HG03521 (cell line): ENCODE measurements around the gene TAF5L.
A peak's percentile ranks its signal among the peaks of the same experiment; 100 is the strongest.

ENCODE experiments used
- ATAC-seq: cut with Tn5 transposase; IDR thresholded peaks from one replicate; pipeline ENCODE4 v1.9.1; 2021; ENCODE audit warnings: mild to moderate bottlenecking, moderate library complexity; ENCODE audit not compliant: unreplicated experiment

The TAF5L gene

GRCh38 chr1:229625915-229626831, at the start of gene TAF5L, which contains the start of gene URB2:
TAF5L (minus strand) TSS chr1:229626122; CDS start chr1:229614482, 11,640 bp downstream.
URB2 (plus strand) TSS chr1:229626247; CDS start chr1:229627634, 1,387 bp downstream.
- ATAC-seq, result peak; percentile 89

DNA sequence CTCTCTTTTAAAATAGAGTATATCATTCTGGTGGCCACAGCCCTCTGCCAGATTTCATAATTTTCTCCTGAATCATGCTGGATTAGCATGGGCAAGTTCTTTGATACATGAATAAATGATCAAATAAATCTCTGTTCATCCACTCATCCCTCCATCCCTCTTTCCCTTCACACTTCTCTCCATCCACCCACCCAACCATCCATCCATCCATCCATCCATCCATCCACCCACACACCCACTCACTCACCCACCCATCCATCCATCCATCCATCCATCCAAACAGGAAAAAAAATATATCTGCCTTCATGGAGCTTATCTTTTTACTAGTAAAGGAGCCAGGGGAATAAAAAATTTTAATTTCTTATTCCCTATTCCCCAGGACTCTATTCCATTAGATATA, 49.5 kb upstream of the TAF5L start:
- ATAC-seq, result no peak

DNA sequence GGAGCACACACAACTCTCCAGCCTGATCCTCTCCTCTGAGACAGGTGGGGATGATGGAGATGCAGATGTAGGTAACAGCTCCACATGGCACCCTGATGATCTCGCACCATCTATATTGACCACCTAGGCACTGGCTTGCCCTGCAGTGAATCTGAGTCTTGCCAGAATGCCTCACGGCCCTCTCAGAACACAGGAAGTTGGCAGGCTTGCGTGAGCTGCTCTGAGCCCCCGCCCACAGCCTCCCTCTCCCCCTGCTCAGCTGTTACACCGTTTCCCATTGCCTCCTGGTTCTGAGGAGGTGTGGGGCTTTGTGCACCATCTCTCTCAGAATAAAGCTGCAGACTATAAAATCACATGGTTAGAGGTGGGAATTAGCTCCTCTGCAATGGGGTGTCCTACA, 48.1 kb upstream of the TAF5L start:
- no peak for ATAC-seq

- ATAC-seq, result no peak
Measured at GRCh38 chr1:229672246-229672645, 46.3 kb upstream of the TAF5L start.

DNA sequence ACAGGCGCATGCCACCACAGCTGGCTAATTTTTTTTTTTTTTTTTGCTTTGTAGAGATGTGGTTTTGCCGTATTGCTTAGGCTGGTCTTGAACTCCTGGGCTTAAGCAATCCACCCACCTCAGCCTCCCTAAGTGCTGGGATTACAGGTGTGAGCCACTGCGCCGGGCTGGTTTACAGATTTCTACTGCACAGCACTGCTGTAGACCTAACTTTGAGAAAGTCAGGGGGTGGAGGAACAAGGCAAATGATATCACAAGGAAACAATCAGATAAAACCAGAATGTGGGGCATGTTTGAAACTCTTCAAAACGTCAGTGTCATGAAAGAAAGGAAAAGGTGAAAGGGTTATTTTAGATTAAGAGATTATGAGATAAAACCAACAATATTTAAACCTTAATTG, 45.4 kb upstream of the TAF5L start:
- no peak for ATAC-seq

DNA sequence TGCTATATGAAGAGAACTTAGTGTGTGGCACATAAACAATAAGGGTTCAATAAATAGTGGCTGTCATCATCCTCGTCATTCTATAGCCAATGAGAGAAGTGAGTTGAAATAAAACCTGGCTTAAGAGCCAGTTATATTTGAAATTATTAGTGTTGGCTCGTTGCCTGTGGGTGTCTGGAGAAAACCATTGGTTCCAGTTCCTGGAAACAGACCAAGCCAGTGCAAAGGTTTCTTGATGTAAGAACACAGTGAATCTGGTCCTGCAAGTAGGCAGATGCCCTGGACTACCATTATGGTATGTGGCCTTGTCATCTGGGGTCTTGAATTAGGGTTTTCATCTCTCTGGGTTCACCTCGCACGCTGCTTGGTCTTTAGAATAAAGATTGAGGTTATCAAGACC, 43.4 kb upstream of the TAF5L start:
- ATAC-seq, result no peak

DNA sequence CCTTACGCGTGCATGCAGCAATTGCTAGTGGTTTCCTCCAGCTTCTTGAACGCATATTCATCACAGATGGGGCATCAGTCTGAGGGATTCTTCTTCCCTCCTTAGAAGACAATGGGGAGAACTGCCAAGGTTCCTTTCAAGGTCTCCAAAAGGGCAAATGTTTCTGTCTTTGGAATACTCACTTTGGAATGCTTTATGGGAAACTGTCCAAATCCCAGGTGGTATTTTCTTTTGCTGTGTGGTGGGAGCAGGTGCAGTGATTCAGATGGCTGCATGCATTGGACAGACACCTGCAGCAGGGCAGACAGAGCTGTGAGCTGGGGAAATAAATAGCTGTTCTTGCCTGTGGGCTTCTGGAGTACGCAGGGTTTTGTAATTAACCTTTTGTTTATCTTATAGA, 40.7 kb upstream of the TAF5L start:
- no peak for ATAC-seq

GRCh38 chr1:229665912-229666558, 40.1 kb upstream of the TAF5L start:
- no peak for ATAC-seq

- no peak for ATAC-seq
Measured at GRCh38 chr1:229664133-229664689, 38.3 kb upstream of the TAF5L start.

DNA sequence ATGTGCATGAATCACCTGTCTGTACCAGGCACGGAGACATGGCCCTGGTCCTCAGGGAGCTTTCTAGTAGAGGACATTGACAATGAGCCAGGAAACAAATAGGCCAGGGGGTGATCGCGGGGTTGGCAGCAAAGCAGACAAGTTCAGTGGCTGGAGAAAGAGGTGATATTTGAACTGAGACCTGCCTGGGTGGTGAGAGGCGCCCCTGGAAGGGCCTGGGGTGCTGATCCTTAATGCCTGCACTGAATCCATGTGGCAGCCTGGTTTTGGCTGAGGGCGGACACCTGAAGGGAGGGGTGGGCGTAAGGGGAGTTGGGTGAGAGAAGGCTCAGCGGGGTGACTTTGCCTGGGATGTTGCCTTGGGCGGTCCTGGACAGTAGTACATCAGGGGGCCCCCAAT, 36.0 kb upstream of the TAF5L start:
- ATAC-seq, result no peak

- peak; percentile 57 for ATAC-seq
Measured at GRCh38 chr1:229661022-229661877, 35.3 kb upstream of the TAF5L start.

GRCh38 chr1:229657993-229658755, 32.3 kb upstream of the TAF5L start:
- ATAC-seq, result no peak

GRCh38 chr1:229655781-229656180, 29.9 kb upstream of the TAF5L start:
- no peak for ATAC-seq

GRCh38 chr1:229653420-229653819, 27.5 kb upstream of the TAF5L start:
- no peak for ATAC-seq

DNA sequence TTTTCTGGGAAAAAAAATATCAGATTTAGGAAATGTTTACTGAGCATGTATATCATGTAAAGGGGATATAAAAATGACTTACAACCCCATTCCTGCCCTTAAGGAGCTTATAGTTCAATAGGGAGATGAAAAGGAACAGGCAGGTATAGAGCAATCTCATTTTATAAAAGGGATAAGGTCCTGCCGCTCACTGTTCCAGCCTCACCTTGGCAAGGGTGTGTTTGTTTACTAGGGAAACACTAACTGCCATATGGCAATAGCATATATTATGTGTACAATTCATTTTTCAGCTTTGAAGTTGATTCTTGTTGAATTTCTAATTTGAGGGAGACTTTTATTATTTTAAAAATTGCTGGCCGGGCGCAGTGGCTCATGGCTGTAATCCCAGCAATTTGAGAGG, 25.6 kb upstream of the TAF5L start:
- no peak for ATAC-seq

GRCh38 chr1:229650045-229650444, 24.1 kb upstream of the TAF5L start:
- no peak for ATAC-seq

DNA sequence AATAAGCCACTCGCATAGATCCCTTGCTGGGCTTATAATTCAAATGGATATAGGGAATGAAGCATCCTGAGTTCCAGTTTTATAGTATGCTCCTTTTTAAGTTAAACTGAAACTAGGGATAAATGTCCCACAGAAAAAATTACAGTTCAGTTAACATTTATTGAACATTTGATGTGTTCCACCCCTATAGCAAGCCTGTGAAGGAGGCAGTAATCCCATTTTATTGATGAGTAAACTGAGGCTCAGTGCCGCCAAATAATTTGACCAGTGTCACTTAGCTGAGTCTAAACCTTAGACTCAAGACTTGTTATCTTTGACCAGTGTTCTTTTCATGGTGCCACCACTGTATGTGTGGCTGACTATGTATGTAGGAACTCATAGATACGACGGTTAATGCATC, 22.5 kb upstream of the TAF5L start:
- ATAC-seq, result no peak

- ATAC-seq, result no peak
Measured at GRCh38 chr1:229645324-229645993, 19.5 kb upstream of the TAF5L start.

- no peak for ATAC-seq
Measured at GRCh38 chr1:229643996-229644745, 18.2 kb upstream of the TAF5L start.
